Measurements from ENCODE around the gene C1orf216. TPM values are rescaled to one million over a fixed set of nuclear protein-coding genes. Genes with fewer than 3 reads are reported as not detected.
A peak's percentile ranks its signal among the peaks of the same experiment; 100 is the strongest.
"Not testable (repeated sequence)": the region's sequence is repeated elsewhere in the genome, so short reads cannot be mapped to it uniquely, and the experiment has no call there.

Gene C1orf216
- total RNA-seq, 1 experiment from 2014 or later = 13.4 TPM

GRCh38 chr1:35706846-35707600 lies 11.7 kb downstream of the C1orf216 start:
- ChIA-PET CTCF (no interaction called here), POLR2A (ENCODE audit: unreplicated experiment) (no interaction called here)
- no peaks in the 10 kb centered on the region for H3K79me2 ChIP-seq (ENCODE audit: low read length)
- peaks cover 1% of the 10 kb centered on the region for H3K27me3 ChIP-seq (ENCODE audit: low read length)
- no peak overlapping the region for H3K27ac ChIP-seq (ENCODE audit: low read length)
- no peak overlapping the region for H3K9ac ChIP-seq (ENCODE audit: low read length)
- 0 out of 2 replicates have a peak overlapping the region, but pooled peaks have one; percentile 49 for H3K4me2 ChIP-seq (ENCODE audit: low read length)
- H3K4me3 ChIP-seq (ENCODE audit: low read length) = no peak overlapping the region
- ATAC-seq (no peak), DNase-seq (no peak)
- no peak overlapping the region for H2AFZ ChIP-seq (ENCODE audit: low read length)
- no peaks in the 10 kb centered on the region for H4K20me1 ChIP-seq (ENCODE audit: low read length)
- no TSS peak for BruUV-seq (replicated peaks)
- no peaks in the 10 kb centered on the region for H3K4me1 ChIP-seq (ENCODE audit: insufficient read depth, low read length)
- no peaks in the 10 kb centered on the region for H3F3A ChIP-seq (ENCODE audit: low read length, unreplicated experiment)
- H3K9me3 ChIP-seq (ENCODE audit: low read length) = no peaks in the 10 kb centered on the region
- no peaks in the 10 kb centered on the region for H3K9me2 ChIP-seq (replicated peaks; ENCODE audit: low read length)
- intact Hi-C loops (cut with micrococcal nuclease) = no loop called here
- no peaks in the 10 kb centered on the region for H3K36me3 ChIP-seq (ENCODE audit: low read depth, low read length)
- TF ChIP-seq CTCF (conservative IDR thresholded peaks at IDR 0.05; ENCODE audit: low read depth, low read length) (no peak), EZH2phosphoT487 (IDR thresholded peaks at IDR 0.05; ENCODE audit: borderline replicate concordance, low read length) (no peak)

- Histone ChIP-seq H4K20me1 (ENCODE audit: low read length) (no peaks in the 10 kb centered on the region), H2AFZ (ENCODE audit: low read length) (no peak overlapping the region), H3F3A (ENCODE audit: low read length, unreplicated experiment) (no peaks in the 10 kb centered on the region), H3K4me3 (ENCODE audit: low read length) (no peak overlapping the region), H3K27ac (ENCODE audit: low read length) (no peak overlapping the region), H3K9ac (ENCODE audit: low read length) (no peak overlapping the region), H3K36me3 (ENCODE audit: low read depth, low read length) (no peaks in the 10 kb centered on the region), H3K9me2 (replicated peaks; ENCODE audit: low read length) (no peaks in the 10 kb centered on the region), H3K9me3 (ENCODE audit: low read length) (no peaks in the 10 kb centered on the region), H3K79me2 (ENCODE audit: low read length) (no peaks in the 10 kb centered on the region), H3K4me1 (ENCODE audit: insufficient read depth, low read length) (no peaks in the 10 kb centered on the region), H3K27me3 (ENCODE audit: low read length) (peaks cover 35% of the 10 kb centered on the region), H3K4me2 (ENCODE audit: low read length) (no peak overlapping the region)
- DNase-seq (no peak), ATAC-seq (no peak)
- CTCF ChIA-PET = no interaction called here
- intact Hi-C loops (cut with micrococcal nuclease) = no loop called here
- no peak for TF ChIP-seq EZH2phosphoT487 (IDR thresholded peaks at IDR 0.05; ENCODE audit: borderline replicate concordance, low read length)
- no peak for TF ChIP-seq EZH2 (IDR thresholded peaks at IDR 0.05; ENCODE audit: low read length, unreplicated experiment)
- 0 out of 2 replicates have a peak, but pooled peaks have one; percentile 10 for TF ChIP-seq CTCF (conservative IDR thresholded peaks at IDR 0.05; ENCODE audit: low read depth, low read length)
- POLR2A ChIA-PET (ENCODE audit: unreplicated experiment) = no interaction called here
- BruUV-seq (replicated peaks) = no TSS peak
Observed at GRCh38 chr1:35702508-35702907, 16.2 kb downstream of the C1orf216 start.

- H3K4me1 ChIP-seq (ENCODE audit: insufficient read depth, low read length); H2AFZ ChIP-seq (ENCODE audit: low read length); ATAC-seq; POLR2A ChIA-PET (ENCODE audit: unreplicated experiment); H3K79me2 ChIP-seq (ENCODE audit: low read length); CTCF ChIA-PET; H3K4me3 ChIP-seq (ENCODE audit: low read length); H3K9me2 ChIP-seq (replicated peaks; ENCODE audit: low read length); H3K27ac ChIP-seq (ENCODE audit: low read length); H4K20me1 ChIP-seq (ENCODE audit: low read length); DNase-seq; H3K9ac ChIP-seq (ENCODE audit: low read length); H3K9me3 ChIP-seq (ENCODE audit: low read length); H3K4me2 ChIP-seq (ENCODE audit: low read length); intact Hi-C loops (cut with micrococcal nuclease); BruUV-seq (replicated peaks); H3K36me3 ChIP-seq (ENCODE audit: low read depth, low read length); H3F3A ChIP-seq (ENCODE audit: low read length, unreplicated experiment): not testable (repeated sequence)
- H3K27me3 ChIP-seq (ENCODE audit: low read length) = peaks cover 54% of the 10 kb centered on the region
Observed at GRCh38 chr1:35699152-35699551, 19.5 kb downstream of the C1orf216 start.
